ENCODE measurements around the gene FBF1.

DNA sequence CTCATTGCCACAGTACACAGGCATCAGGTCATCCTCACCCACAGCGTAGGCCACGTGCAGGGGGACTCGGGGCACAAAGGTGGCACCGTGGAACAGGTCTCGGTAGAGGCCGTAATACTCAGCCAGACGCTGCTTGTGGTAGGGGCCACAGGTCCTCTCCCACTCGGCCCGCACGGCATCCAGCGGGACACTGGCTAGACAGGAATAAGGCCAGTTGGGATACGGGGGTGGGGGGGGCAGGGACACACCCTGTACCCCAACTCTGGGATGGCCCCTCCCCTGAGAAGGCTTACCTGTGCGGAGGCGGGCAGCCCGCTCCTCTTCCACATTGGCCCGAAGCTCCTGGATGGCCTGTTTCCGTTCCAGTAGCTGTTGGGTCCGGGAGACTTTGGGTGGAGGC, 39.1 kb downstream of the FBF1 start:
- TF ChIP-seq, protein P1, sequence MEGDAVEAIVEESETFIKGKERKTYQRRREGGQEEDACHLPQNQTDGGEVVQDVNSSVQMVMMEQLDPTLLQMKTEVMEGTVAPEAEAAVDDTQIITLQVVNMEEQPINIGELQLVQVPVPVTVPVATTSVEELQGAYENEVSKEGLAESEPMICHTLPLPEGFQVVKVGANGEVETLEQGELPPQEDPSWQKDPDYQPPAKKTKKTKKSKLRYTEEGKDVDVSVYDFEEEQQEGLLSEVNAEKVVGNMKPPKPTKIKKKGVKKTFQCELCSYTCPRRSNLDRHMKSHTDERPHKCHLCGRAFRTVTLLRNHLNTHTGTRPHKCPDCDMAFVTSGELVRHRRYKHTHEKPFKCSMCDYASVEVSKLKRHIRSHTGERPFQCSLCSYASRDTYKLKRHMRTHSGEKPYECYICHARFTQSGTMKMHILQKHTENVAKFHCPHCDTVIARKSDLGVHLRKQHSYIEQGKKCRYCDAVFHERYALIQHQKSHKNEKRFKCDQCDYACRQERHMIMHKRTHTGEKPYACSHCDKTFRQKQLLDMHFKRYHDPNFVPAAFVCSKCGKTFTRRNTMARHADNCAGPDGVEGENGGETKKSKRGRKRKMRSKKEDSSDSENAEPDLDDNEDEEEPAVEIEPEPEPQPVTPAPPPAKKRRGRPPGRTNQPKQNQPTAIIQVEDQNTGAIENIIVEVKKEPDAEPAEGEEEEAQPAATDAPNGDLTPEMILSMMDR (IDR thresholded peaks at IDR 0.05), result no peak
- TF ChIP-seq POLR2A (IDR thresholded peaks at IDR 0.05), result no peak

All from right lobe of liver (tissue), 4 donors.